SK-N-SH (cell line): ENCODE data around the gene RPL26. TPM values are rescaled to one million over a fixed set of nuclear protein-coding genes. Genes with fewer than 3 reads are reported as not detected.

Source experiments
- CTCF ChIA-PET: fragments of 300-600, 350-600 bp; formaldehyde crosslinking; extraction: SDS; loops from one replicate; lab custom pipeline; 2021; lab: Yijun Ruan, JAX
- POLR2A ChIA-PET: fragments of 350-600 bp; sonication (Branson Sonifier 250); formaldehyde crosslinking; extraction: SDS; loops from one replicate; lab custom pipeline; 2020; ENCODE audit warnings: antibody characterized with exemption, inconsistent platforms; lab: Yijun Ruan, JAX
- DNase-seq: peaks from one replicate; pipeline ENCODE4 v3.0.0; 2012
- H2AFZ ChIP-seq: fragments of 200-600 bp; sonication (generic); 2 replicates; pipeline ENCODE4 v1.8.1; 2016; ENCODE audit warnings: antibody characterized with exemption, mild to moderate bottlenecking, low read depth
- H3F3A ChIP-seq: fragments of 200-600 bp; sonication (generic); replicated peaks from 2 replicates; pipeline ENCODE3; 2016; ENCODE audit warnings: antibody characterized with exemption, mild to moderate bottlenecking; ENCODE audit not compliant: insufficient read depth
- H3K27ac ChIP-seq, 2 experiments: fragments of 200-500 bp in 1 of 2; fragments of 200-600 bp in 1 of 2; sonication (Bioruptor generic) in 1 of 2; sonication (generic), shearing (Covaris generic) in 1 of 2; 2 replicates each; pipeline versions ENCODE4 v1.5.1 to v1.6.1; 2014 to 2016; ENCODE audit warnings: low read depth in 2 of 2, inconsistent platforms in 1 of 2, low read length in 1 of 2, mild to moderate bottlenecking in 1 of 2, mixed read lengths in 1 of 2
- H3K27me3 ChIP-seq: fragments of 200-600 bp; sonication (generic), shearing (Covaris generic); 2 replicates; pipeline ENCODE4 v1.6.1; 2016; ENCODE audit warnings: mixed run types; ENCODE audit not compliant: insufficient read depth
- H3K36me3 ChIP-seq, 2 experiments: fragments of 200-500 bp in 1 of 2; fragments of 200-600 bp in 1 of 2; sonication (Bioruptor generic) in 1 of 2; sonication (generic) in 1 of 2; replicated peaks in 1 of 2; 2 replicates each; pipeline versions ENCODE3 to v1.5.1; 2014 to 2016; ENCODE audit warnings: low read length in 1 of 2, mild to moderate bottlenecking in 1 of 2; ENCODE audit not compliant: insufficient read depth in 2 of 2, control insufficient read depth in 1 of 2
- H3K4me1 ChIP-seq, 2 experiments: fragments of 200-500 bp in 1 of 2; fragments of 200-600 bp in 1 of 2; sonication (Bioruptor generic) in 1 of 2; sonication (generic), shearing (Covaris generic) in 1 of 2; 2 replicates each; pipeline versions ENCODE4 v1.5.1 to v1.6.1; 2014 to 2016; ENCODE audit warnings: low read depth in 1 of 2, low read length in 1 of 2, mixed run types in 1 of 2; ENCODE audit not compliant: insufficient read depth in 2 of 2, control insufficient read depth in 1 of 2
- H3K4me2 ChIP-seq: fragments of 200-600 bp; sonication (generic), shearing (Covaris generic); 2 replicates; pipeline ENCODE4 v1.6.1; 2017; ENCODE audit warnings: mixed run types
- H3K4me3 ChIP-seq, 2 experiments: fragments of 200-500 bp in 1 of 2; fragments of 200-600 bp in 1 of 2; sonication (Bioruptor generic) in 1 of 2; sonication (generic), shearing (Covaris generic) in 1 of 2; 2 replicates each; pipeline versions ENCODE4 v1.5.1 to v1.8.1; 2014 to 2016; ENCODE audit warnings: low read depth in 2 of 2, inconsistent platforms in 1 of 2, low read length in 1 of 2, mild to moderate bottlenecking in 1 of 2, mixed read lengths in 1 of 2, moderate library complexity in 1 of 2
- H3K79me2 ChIP-seq: fragments of 200-600 bp; sonication (generic); 2 replicates; pipeline ENCODE4 v1.8.1; 2017; ENCODE audit warnings: mild to moderate bottlenecking; ENCODE audit not compliant: insufficient read depth
- H3K9ac ChIP-seq: fragments of 200-600 bp; sonication (generic); 2 replicates; pipeline ENCODE4 v1.6.1; 2017; ENCODE audit warnings: mixed run types
- H3K9me2 ChIP-seq: fragments of 200-600 bp; sonication (generic); 2 replicates; pipeline ENCODE4 v1.6.1; 2017; ENCODE audit warnings: mixed run types
- H3K9me3 ChIP-seq: fragments of 200-600 bp; sonication (generic); 2 replicates; pipeline ENCODE4 v1.6.1; 2017; ENCODE audit warnings: mixed run types, mild to moderate bottlenecking, moderate library complexity
- H4K20me1 ChIP-seq: fragments of 200-600 bp; sonication (generic); 2 replicates; pipeline ENCODE4 v1.6.1; 2017; ENCODE audit warnings: mild to moderate bottlenecking, mixed run types; ENCODE audit not compliant: insufficient read depth
- CHD2 ChIP-seq: fragments of 150-350 bp; IDR thresholded peaks from 2 replicates; pipeline ENCODE4 v1.6.1; 2018; ENCODE audit warnings: low read length; ENCODE audit not compliant: partially characterized antibody
- ELF1 ChIP-seq: IDR thresholded peaks from 2 replicates; pipeline ENCODE4 v1.4.0; 2012
- EP300 ChIP-seq, 2 experiments: IDR thresholded peaks; 2 replicates each; pipeline versions ENCODE4 v1.4.0 to v1.6.1; 2012; ENCODE audit warnings: borderline replicate concordance in 1 of 2, low read depth in 1 of 2, low read length in 1 of 2
- FOSL2 ChIP-seq: IDR thresholded peaks from 2 replicates; pipeline ENCODE4 v1.4.0; 2012; ENCODE audit warnings: low read depth, mild to moderate bottlenecking, moderate library complexity, borderline replicate concordance
- GABPA ChIP-seq: IDR thresholded peaks from 2 replicates; pipeline ENCODE4 v1.4.0; 2012; ENCODE audit warnings: low read depth, mild to moderate bottlenecking
- GATA2 ChIP-seq: sonication (generic); formaldehyde crosslinking; IDR thresholded peaks from 2 replicates; pipeline ENCODE4 v1.5.0; 2020; ENCODE audit warnings: mild to moderate bottlenecking, missing genetic modification reagents
- JUND ChIP-seq: IDR thresholded peaks from 2 replicates; pipeline ENCODE4 v1.4.0; 2012
- MEF2A ChIP-seq: IDR thresholded peaks from 2 replicates; pipeline ENCODE4 v1.4.0; 2012; ENCODE audit warnings: low read depth, borderline replicate concordance
- MXI1 ChIP-seq: IDR thresholded peaks from 2 replicates; pipeline ENCODE4 v1.6.1; 2012; ENCODE audit warnings: mild to moderate bottlenecking, low read depth, low read length, improper control_type of control experiment
- NFIC ChIP-seq: IDR thresholded peaks from 2 replicates; pipeline ENCODE4 v1.4.0; 2012; ENCODE audit warnings: borderline replicate concordance
- PBX3 ChIP-seq: IDR thresholded peaks from 2 replicates; pipeline ENCODE4; 2012
- POLR2AphosphoS5 ChIP-seq: IDR thresholded peaks from 2 replicates; pipeline ENCODE4 v1.6.1; 2012; ENCODE audit warnings: low read depth, low read length
- RAD21 ChIP-seq: IDR thresholded peaks from 2 replicates; pipeline ENCODE4 v1.6.1; 2012; ENCODE audit warnings: mild to moderate bottlenecking, low read length
- REST ChIP-seq: IDR thresholded peaks from 2 replicates; pipeline ENCODE4 v1.6.1; 2012; ENCODE audit warnings: mild to moderate bottlenecking, low read depth, low read length, moderate library complexity
- SMC3 ChIP-seq: IDR thresholded peaks from 2 replicates; pipeline ENCODE4 v1.6.1; 2012; ENCODE audit warnings: low read depth, low read length, improper control_type of control experiment
- TAF1 ChIP-seq: IDR thresholded peaks from 2 replicates; pipeline ENCODE4 v1.6.1; 2012; ENCODE audit warnings: low read depth, mild to moderate bottlenecking, low read length, moderate library complexity, borderline replicate concordance
- TCF12 ChIP-seq: IDR thresholded peaks from 2 replicates; pipeline ENCODE4 v1.4.0; 2012
- USF1 ChIP-seq: IDR thresholded peaks from 2 replicates; pipeline ENCODE4 v1.4.0; 2012; ENCODE audit warnings: low read depth, borderline replicate concordance
- USF2 ChIP-seq: fragments of 150-350 bp; IDR thresholded peaks from 2 replicates; pipeline ENCODE4 v1.6.1; 2017; ENCODE audit warnings: antibody characterized with exemption, low read length, low read depth, borderline replicate concordance
- YY1 ChIP-seq: IDR thresholded peaks from 2 replicates; pipeline ENCODE4 v1.4.0; 2012; ENCODE audit warnings: low read depth, mild to moderate bottlenecking
- ZBTB33 ChIP-seq: IDR thresholded peaks from 2 replicates; pipeline ENCODE4 v1.4.0; 2012; ENCODE audit warnings: low read depth, borderline replicate concordance
- WGBS: methylation state at CpG from one replicate; pipeline ENCODE4 v1.1.6; 2017; ENCODE audit warnings: low lambda C conversion rate; 5-methylcytosine and 5-hydroxymethylcytosine counted together
- polyA plus RNA-seq, 3 experiments: library from polyadenylated mRNA; depleted of rRNA; stranded (reverse); fragments of >200 nt; gene quantifications; 2 replicates each; pipeline ENCODE4 v1.2.3, GENCODE V29; 2012

Gene RPL26
- polyA plus RNA-seq, 1 of the 3 experiments (the other 2 are of a cell fraction): 4,770 TPM

- no peak overlapping the region for H3K9ac ChIP-seq
- TF ChIP-seq MXI1: no peak
- no peak for TF ChIP-seq FOSL2
- TF ChIP-seq YY1: no peak
- no peak for TF ChIP-seq ZBTB33
- TF ChIP-seq NFIC: no peak
- TF ChIP-seq MEF2A: no peak
- no peak for TF ChIP-seq USF2
- no peak for TF ChIP-seq EP300 (IDR thresholded peaks at IDR 0.05; ENCODE audit: borderline replicate concordance in 1 of 2, low read depth in 1 of 2, low read length in 1 of 2)
- TF ChIP-seq JUND: no peak
- TF ChIP-seq RAD21: no peak
- POLR2A ChIA-PET: no interaction called here
- H3F3A ChIP-seq: no peaks in the 10 kb centered on the region
- no peak for DNase-seq
- H2AFZ ChIP-seq: no peak overlapping the region
- H3K79me2 ChIP-seq: no peaks in the 10 kb centered on the region
- no peaks in the 10 kb centered on the region for H3K4me1 ChIP-seq
- H3K27me3 ChIP-seq: peaks cover 7% of the 10 kb centered on the region; the same call in 1 of the 2 replicates
- H3K4me3 ChIP-seq: no peak overlapping the region
- no peaks in the 10 kb centered on the region for H3K9me3 ChIP-seq
- H3K36me3 ChIP-seq: no peaks in the 10 kb centered on the region
- no peaks in the 10 kb centered on the region for H3K9me2 ChIP-seq
- WGBS: 79% methylated on average over 14 of the region's 14 CpGs
- CTCF ChIA-PET: interaction anchor here (0.9 to 6.9 kb wide), 4 partner anchors 13 to 377 kb away, joined by 3 to 82 read pairs (median 9); partner anchors contain the start of gene CCDC42
- H3K27ac ChIP-seq: no peak overlapping the region
- H4K20me1 ChIP-seq: no peaks in the 10 kb centered on the region
- H3K4me2 ChIP-seq: no peak overlapping the region
These were observed 25.4 kb upstream of the RPL26 start for GRCh38 chr17:8408371-8408770.

GRCh38 chr17:8406174-8406573 lies 23.2 kb upstream of the RPL26 start:
- POLR2A ChIA-PET: no interaction called here
- Histone ChIP-seq H4K20me1 (no peaks in the 10 kb centered on the region), H3K9me2 (no peaks in the 10 kb centered on the region), H3K9me3 (no peaks in the 10 kb centered on the region), H3K79me2 (no peaks in the 10 kb centered on the region), H3K36me3 (no peaks in the 10 kb centered on the region), H3F3A (no peaks in the 10 kb centered on the region), H3K27ac (no peak overlapping the region), H3K27me3 (peaks cover 4% of the 10 kb centered on the region; the same call in 1 of the 2 replicates), H2AFZ (no peak overlapping the region), H3K4me2 (no peak overlapping the region), H3K4me1 (no peaks in the 10 kb centered on the region), H3K4me3 (no peak overlapping the region), H3K9ac (no peak overlapping the region)
- CTCF ChIA-PET: interaction anchor here (0.6 to 4.7 kb wide), 3 partner anchors 56 to 380 kb away, joined by 3 to 20 read pairs (median 12); no protein-coding TSS in a partner anchor
- WGBS: 33% methylated on average over 2 of the region's 2 CpGs
- no peak for DNase-seq
- TF ChIP-seq TCF12: no peak
- no peak for TF ChIP-seq USF1
- no peak for TF ChIP-seq EP300 (IDR thresholded peaks at IDR 0.05; ENCODE audit: borderline replicate concordance in 1 of 2, low read depth in 1 of 2, low read length in 1 of 2)
- TF ChIP-seq SMC3: no peak
- no peak for TF ChIP-seq ELF1
- no peak for TF ChIP-seq JUND
- no peak for TF ChIP-seq GATA2 (CRISPR knock-in tag)
- no peak for TF ChIP-seq FOSL2
- no peak for TF ChIP-seq POLR2AphosphoS5
- TF ChIP-seq MXI1: no peak
- TF ChIP-seq PBX3: no peak
- TF ChIP-seq TAF1: no peak
- no peak for TF ChIP-seq REST
- no peak for TF ChIP-seq GABPA
- no peak for TF ChIP-seq CHD2
